Forelimb muscle (tissue), 1 donor: ENCODE measurements around the gene SLC39A8. TPM values are rescaled to one million over a fixed set of nuclear protein-coding genes. Genes with fewer than 3 reads are reported as not detected.

ENCODE experiments used
- DNase-seq: peaks from one replicate; pipeline ENCODE4 v3.0.0-alpha.2; 2013; ENCODE audit warnings: low read depth
- polyA plus RNA-seq: library from polyadenylated mRNA; unstranded; fragments of 120-200 nt; gene quantifications from one replicate; pipeline ENCODE4 v1.2.1, GENCODE V29; 2013; ENCODE audit not compliant: insufficient read length

Gene SLC39A8
- polyA plus RNA-seq, 1 donor: 2.1 TPM

GRCh38 chr4:102341201-102341600 lies 4.1 kb downstream of the SLC39A8 start:
- no peak for DNase-seq

GRCh38 chr4:102339018-102339417 lies 6.3 kb downstream of the SLC39A8 start:
- no peak for DNase-seq

GRCh38 chr4:102338405-102338804 lies 6.9 kb downstream of the SLC39A8 start:
- DNase-seq: no peak

- no peak for DNase-seq
Observed at GRCh38 chr4:102335616-102336015, 9.7 kb downstream of the SLC39A8 start.

GRCh38 chr4:102334624-102335023 lies 10.7 kb downstream of the SLC39A8 start:
- no peak for DNase-seq

- no peak for DNase-seq
Observed at GRCh38 chr4:102333787-102334186, 11.5 kb downstream of the SLC39A8 start.

- DNase-seq: no peak
Observed at GRCh38 chr4:102328045-102328444, 17.2 kb downstream of the SLC39A8 start.

- no peak for DNase-seq
Observed at GRCh38 chr4:102326951-102327350, 18.3 kb downstream of the SLC39A8 start.

GRCh38 chr4:102324730-102325129 lies 20.6 kb downstream of the SLC39A8 start:
- peak; percentile 46 for DNase-seq

- no peak for DNase-seq
Observed at GRCh38 chr4:102322736-102323135, 22.5 kb downstream of the SLC39A8 start.

- no peak for DNase-seq
Observed at GRCh38 chr4:102321260-102321995, 23.9 kb downstream of the SLC39A8 start.

GRCh38 chr4:102319594-102319993 lies 25.7 kb downstream of the SLC39A8 start:
- DNase-seq: no peak

GRCh38 chr4:102318526-102318925 lies 26.8 kb downstream of the SLC39A8 start:
- no peak for DNase-seq

GRCh38 chr4:102318105-102318504 lies 27.2 kb downstream of the SLC39A8 start:
- no peak for DNase-seq

- no peak for DNase-seq
Observed at GRCh38 chr4:102317459-102317858, 27.8 kb downstream of the SLC39A8 start.

- DNase-seq: no peak
Observed at GRCh38 chr4:102316585-102316984, 28.7 kb downstream of the SLC39A8 start.

GRCh38 chr4:102315532-102315931 lies 29.8 kb downstream of the SLC39A8 start:
- DNase-seq: no peak

GRCh38 chr4:102312417-102312816 lies 32.9 kb downstream of the SLC39A8 start:
- DNase-seq: no peak

GRCh38 chr4:102311912-102312311 lies 33.4 kb downstream of the SLC39A8 start:
- DNase-seq: no peak

- no peak for DNase-seq
Observed at GRCh38 chr4:102311407-102311806, 33.9 kb downstream of the SLC39A8 start.

GRCh38 chr4:102308032-102308799 lies 37.1 kb downstream of the SLC39A8 start:
- no peak for DNase-seq

GRCh38 chr4:102305666-102306065 lies 39.6 kb downstream of the SLC39A8 start:
- DNase-seq: no peak

- no peak for DNase-seq
Observed at GRCh38 chr4:102302762-102303161, 42.5 kb downstream of the SLC39A8 start.
